HG03378 (cell line): ENCODE data around the gene NBEA.

Source experiments
- ATAC-seq: cut with Tn5 transposase; IDR thresholded peaks from one replicate; pipeline ENCODE4 v1.9.1; 2021; ENCODE audit warnings: mild to moderate bottlenecking, moderate library complexity; ENCODE audit not compliant: unreplicated experiment

NBEA gene

GRCh38 chr13:35697186-35697730 is 755.2 kb downstream of the NBEA start:
- ATAC-seq: no peak

- no peak for ATAC-seq
Observed at GRCh38 chr13:35698911-35699576, 757.0 kb downstream of the NBEA start.

- ATAC-seq: no peak
Observed at GRCh38 chr13:35699825-35700510, 757.9 kb downstream of the NBEA start.

GRCh38 chr13:35700671-35701070 is 758.6 kb downstream of the NBEA start:
- no peak for ATAC-seq

GRCh38 chr13:35702316-35702715 is 760.2 kb downstream of the NBEA start:
- ATAC-seq: no peak

- no peak for ATAC-seq
Observed at GRCh38 chr13:35703061-35703460, 761.0 kb downstream of the NBEA start.

- no peak for ATAC-seq
Observed at GRCh38 chr13:35704331-35704730, 762.3 kb downstream of the NBEA start.

- no peak for ATAC-seq
Observed at GRCh38 chr13:35706281-35706680, 764.2 kb downstream of the NBEA start.

GRCh38 chr13:35706721-35707120 is 764.7 kb downstream of the NBEA start:
- no peak for ATAC-seq

- no peak for ATAC-seq
Observed at GRCh38 chr13:35711909-35712308, 769.8 kb downstream of the NBEA start.

- ATAC-seq: no peak
Observed at GRCh38 chr13:35712907-35713761, 771.1 kb downstream of the NBEA start.

- no peak for ATAC-seq
Observed at GRCh38 chr13:35714121-35714520, 772.1 kb downstream of the NBEA start.

GRCh38 chr13:35714588-35715377 is 772.7 kb downstream of the NBEA start:
- no peak for ATAC-seq

GRCh38 chr13:35716186-35716585 is 774.1 kb downstream of the NBEA start:
- ATAC-seq: no peak

- ATAC-seq: no peak
Observed at GRCh38 chr13:35716729-35717128, 774.7 kb downstream of the NBEA start.

- ATAC-seq: no peak
Observed at GRCh38 chr13:35718084-35718483, 776.0 kb downstream of the NBEA start.

- ATAC-seq: no peak
Observed at GRCh38 chr13:35720290-35720689, 778.2 kb downstream of the NBEA start.

- ATAC-seq: no peak
Observed at GRCh38 chr13:35720690-35721554, 778.9 kb downstream of the NBEA start.
